GM23248 (cell line): ENCODE results near the gene RHBG.
"Not testable (repeated sequence)": the region's sequence is repeated elsewhere in the genome, so short reads cannot be mapped to it uniquely, and the experiment has no call there.

Experiments
- EZH2 ChIP-seq: fragments of 200-600 bp; sonication (generic); IDR thresholded peaks from 2 replicates; pipeline ENCODE4 v1.6.1; 2018; ENCODE audit warnings: antibody characterized with exemption, mild to moderate bottlenecking; ENCODE audit not compliant: insufficient read depth, poor library complexity, severe bottlenecking
- EZH2phosphoT487 ChIP-seq: fragments of 200-600 bp; sonication (generic); IDR thresholded peaks from 2 replicates; pipeline ENCODE4 v1.6.1; 2018; ENCODE audit warnings: antibody characterized with exemption, moderate library complexity, mild to moderate bottlenecking, low read depth; ENCODE audit not compliant: insufficient read depth

- not testable (repeated sequence) for TF ChIP-seq EZH2phosphoT487, EZH2
These were observed 16.5 kb upstream of the RHBG start for GRCh38 chr1:156352481-156352880.
